Stimulated activated CD8-positive, alpha-beta memory T cell treated with anti-CD3 and anti-CD28 coated beads, Interleukin-15, amount 100 ng/mL, for 4 hours (primary cell): Measurements from ENCODE around the gene KNDC1.
"Not testable (repeated sequence)": the region's sequence is repeated elsewhere in the genome, so short reads cannot be mapped to it uniquely, and the experiment has no call there.

ENCODE experiments used
- DNase-seq, 2 donors: peaks; one replicate each; pipeline ENCODE4 v3.0.0-alpha.2; 2020; ENCODE audit warnings: low read depth in 2 of 2

KNDC1 gene

GRCh38 chr10:133140417-133141143 lies 19.4 kb upstream of the KNDC1 start:
- no peak for DNase-seq

GRCh38 chr10:133141144-133141957 lies 18.7 kb upstream of the KNDC1 start:
- DNase-seq = no peak

GRCh38 chr10:133141958-133142340 lies 18.1 kb upstream of the KNDC1 start:
- DNase-seq = no peak

- DNase-seq = no peak
Measured at GRCh38 chr10:133142523-133143199, 17.4 kb upstream of the KNDC1 start.

GRCh38 chr10:133143200-133143533 lies 16.9 kb upstream of the KNDC1 start:
- DNase-seq = no peak

- DNase-seq = no peak
Measured at GRCh38 chr10:133143546-133143945, 16.5 kb upstream of the KNDC1 start.

- DNase-seq = no peak
Measured at GRCh38 chr10:133144771-133145170, 15.2 kb upstream of the KNDC1 start.

- DNase-seq = no peak
Measured at GRCh38 chr10:133150226-133150625, 9.8 kb upstream of the KNDC1 start.

GRCh38 chr10:133150656-133151055 lies 9.4 kb upstream of the KNDC1 start:
- DNase-seq = no peak

GRCh38 chr10:133151071-133151470 lies 8.9 kb upstream of the KNDC1 start:
- not testable (repeated sequence) for DNase-seq

- no peak for DNase-seq
Measured at GRCh38 chr10:133151543-133151972, 8.5 kb upstream of the KNDC1 start.

- no peak for DNase-seq
Measured at GRCh38 chr10:133154411-133154810, 5.6 kb upstream of the KNDC1 start.

- no peak for DNase-seq
Measured at GRCh38 chr10:133154996-133155778, 4.8 kb upstream of the KNDC1 start.

- DNase-seq = no peak
Measured at GRCh38 chr10:133156674-133157579, 3.1 kb upstream of the KNDC1 start.

GRCh38 chr10:133157662-133158436 lies 2.2 kb upstream of the KNDC1 start:
- DNase-seq = no peak

GRCh38 chr10:133158437-133158755 lies 1.6 kb upstream of the KNDC1 start:
- DNase-seq = no peak

GRCh38 chr10:133158756-133159610 lies 1.0 kb upstream of the KNDC1 start:
- no peak for DNase-seq

GRCh38 chr10:133159611-133159949 lies 439 bp upstream of the KNDC1 start:
- DNase-seq = no peak

- DNase-seq = no peak
Measured at GRCh38 chr10:133160826-133161471, 930 bp downstream of the KNDC1 start.
